RPMI8226 (cell line): ENCODE measurements around the gene EIF3F.

Experiments used
- DNase-seq: peaks from one replicate; pipeline ENCODE4 v3.0.0-alpha.2; 2015

Gene EIF3F

GRCh38 chr11:8040261-8040920, 53.3 kb downstream of the EIF3F start:
- no peak for DNase-seq

GRCh38 chr11:8040921-8041285, 53.8 kb downstream of the EIF3F start:
- no peak for DNase-seq

- DNase-seq = no peak
Measured at GRCh38 chr11:8041576-8041975, 54.4 kb downstream of the EIF3F start.

GRCh38 chr11:8043756-8044155, 56.6 kb downstream of the EIF3F start:
- DNase-seq = no peak

- DNase-seq = no peak
Measured at GRCh38 chr11:8045839-8046238, 58.7 kb downstream of the EIF3F start.

- no peak for DNase-seq
Measured at GRCh38 chr11:8047382-8047781, 60.2 kb downstream of the EIF3F start.

GRCh38 chr11:8049084-8049483, 61.9 kb downstream of the EIF3F start:
- no peak for DNase-seq
